Astrocyte of the cerebellum (primary cell): ENCODE data around the gene LYAR.
"Not testable (repeated sequence)": the region's sequence is repeated elsewhere in the genome, so short reads cannot be mapped to it uniquely, and the experiment has no call there.

Experiments
- DNase-seq: peaks from one replicate; pipeline ENCODE4 v3.0.0-alpha.2; 2011; ENCODE audit warnings: low read depth
- H3K4me3 ChIP-seq: 2 replicates; pipeline ENCODE4 v1.5.1; 2011; ENCODE audit warnings: mild to moderate bottlenecking, low read depth, low read length, moderate library complexity
- in situ Hi-C: cut with HindIII; loops from 2 replicates; pipeline ENCODE4 v1.10.0; 2017; ENCODE audit warnings: low sequenced_read_pairs
- TF ChIP-seq, protein P1 (sequence below): IDR thresholded peaks from 2 replicates; pipeline ENCODE4 v1.5.1; 2012; ENCODE audit warnings: low read length, low read depth, moderate library complexity, mild to moderate bottlenecking; ENCODE audit errors: missing control alignments

LYAR gene

DNA sequence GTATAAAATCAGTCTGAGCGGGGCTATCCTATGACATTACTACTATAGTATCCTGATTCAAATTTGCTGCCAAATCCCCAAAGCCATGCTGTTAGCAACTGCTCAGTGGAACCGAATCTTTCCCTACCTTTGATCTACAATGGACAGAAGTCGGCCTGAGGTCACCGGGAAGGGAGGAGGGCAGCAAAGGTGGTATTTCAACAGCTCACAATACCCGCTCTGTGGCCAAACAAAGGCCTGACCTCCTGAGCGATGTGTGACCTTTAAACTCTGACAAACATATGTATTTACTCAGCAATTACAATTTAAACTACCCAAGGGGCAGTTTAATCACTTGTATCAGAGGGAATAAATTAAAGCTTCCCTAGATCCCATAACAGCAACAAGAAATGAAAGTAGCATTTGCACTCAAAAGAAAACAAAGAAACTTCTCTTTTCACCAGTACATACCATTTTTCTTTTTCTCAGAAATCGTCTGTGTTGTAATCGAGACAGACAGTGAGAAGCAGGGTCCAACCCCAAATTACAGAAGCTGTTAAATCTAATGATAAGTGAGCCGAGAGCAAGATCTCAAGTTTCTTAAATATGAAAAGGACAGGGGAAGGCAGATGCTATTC is 30.4 kb downstream of the LYAR start:
- TF ChIP-seq, protein P1, sequence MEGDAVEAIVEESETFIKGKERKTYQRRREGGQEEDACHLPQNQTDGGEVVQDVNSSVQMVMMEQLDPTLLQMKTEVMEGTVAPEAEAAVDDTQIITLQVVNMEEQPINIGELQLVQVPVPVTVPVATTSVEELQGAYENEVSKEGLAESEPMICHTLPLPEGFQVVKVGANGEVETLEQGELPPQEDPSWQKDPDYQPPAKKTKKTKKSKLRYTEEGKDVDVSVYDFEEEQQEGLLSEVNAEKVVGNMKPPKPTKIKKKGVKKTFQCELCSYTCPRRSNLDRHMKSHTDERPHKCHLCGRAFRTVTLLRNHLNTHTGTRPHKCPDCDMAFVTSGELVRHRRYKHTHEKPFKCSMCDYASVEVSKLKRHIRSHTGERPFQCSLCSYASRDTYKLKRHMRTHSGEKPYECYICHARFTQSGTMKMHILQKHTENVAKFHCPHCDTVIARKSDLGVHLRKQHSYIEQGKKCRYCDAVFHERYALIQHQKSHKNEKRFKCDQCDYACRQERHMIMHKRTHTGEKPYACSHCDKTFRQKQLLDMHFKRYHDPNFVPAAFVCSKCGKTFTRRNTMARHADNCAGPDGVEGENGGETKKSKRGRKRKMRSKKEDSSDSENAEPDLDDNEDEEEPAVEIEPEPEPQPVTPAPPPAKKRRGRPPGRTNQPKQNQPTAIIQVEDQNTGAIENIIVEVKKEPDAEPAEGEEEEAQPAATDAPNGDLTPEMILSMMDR, result no peak
- DNase-seq, result no peak
- no peak overlapping the region for H3K4me3 ChIP-seq
- in situ Hi-C loops, result no loop called here

DNA sequence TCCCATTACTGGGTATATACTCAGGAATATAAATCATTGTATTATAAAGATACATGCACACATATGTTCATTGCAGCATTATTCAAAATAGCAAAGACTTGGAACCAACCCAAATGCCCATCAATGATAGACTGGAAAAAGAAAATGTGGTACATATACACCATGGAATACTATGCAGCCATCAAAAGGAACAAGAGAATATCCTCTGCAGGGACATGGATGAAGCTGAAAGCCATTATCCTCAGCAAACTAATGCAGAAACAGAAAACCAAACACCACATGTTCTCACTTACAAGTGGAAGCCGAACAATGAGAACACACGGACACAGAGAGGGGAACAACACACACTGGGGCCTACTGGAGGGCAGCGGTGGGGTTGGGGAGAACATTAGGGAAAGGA is 32.2 kb downstream of the LYAR start:
- in situ Hi-C loops, DNase-seq, H3K4me3 ChIP-seq: not testable (repeated sequence)

DNA sequence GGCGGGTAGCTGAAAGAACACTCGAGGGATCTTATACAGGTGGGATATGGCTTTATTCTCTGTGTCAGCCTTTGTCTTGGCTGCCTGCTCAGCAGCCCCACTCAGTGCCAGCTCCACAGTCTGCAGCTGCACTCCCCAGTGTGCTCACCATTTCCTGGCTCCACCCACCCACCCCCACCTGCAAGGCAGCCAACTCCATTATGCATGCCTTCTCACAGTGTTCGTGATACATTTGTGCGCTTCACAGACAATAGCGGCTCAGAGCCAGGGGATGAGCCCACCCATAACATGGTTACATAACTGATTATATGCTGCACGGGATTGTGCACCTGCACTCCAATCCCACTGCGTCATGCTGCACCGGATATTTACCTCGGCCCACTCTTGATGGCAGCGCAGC is 33.2 kb downstream of the LYAR start:
- in situ Hi-C loops, result no loop called here
- no peak for DNase-seq

DNA sequence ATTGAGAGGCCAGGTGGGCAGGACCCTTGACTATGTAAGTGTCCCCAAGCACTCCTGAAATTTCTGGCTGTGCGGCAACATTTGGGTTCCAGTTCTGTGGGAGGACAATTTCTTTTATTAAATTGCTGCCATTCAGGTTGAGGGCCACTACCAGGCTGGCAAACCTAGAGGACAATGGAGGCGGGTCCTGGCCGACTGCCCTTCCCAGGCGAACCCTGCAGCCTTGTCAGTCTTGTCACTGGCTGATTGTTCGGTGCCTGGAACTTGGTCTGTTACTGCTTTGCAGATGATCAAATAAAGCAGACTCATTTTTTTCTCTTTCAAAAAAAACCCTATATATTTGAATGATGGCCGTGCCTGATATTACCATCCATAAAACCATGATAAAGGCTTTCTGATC is 35.3 kb downstream of the LYAR start:
- no peak overlapping the region for H3K4me3 ChIP-seq
- no peak for DNase-seq
- in situ Hi-C loops, result no loop called here
- TF ChIP-seq, protein P1, result no peak

More for the DNA sequence above, 33.2 kb downstream of the LYAR start:
- no peak overlapping the region for H3K4me3 ChIP-seq
- TF ChIP-seq, protein P1, result no peak

GRCh38 chr4:4254199-4254598 is 35.8 kb downstream of the LYAR start:
- DNase-seq, result no peak
- no peak overlapping the region for H3K4me3 ChIP-seq
- in situ Hi-C loops, result no loop called here
- TF ChIP-seq, protein P1, result no peak

GRCh38 chr4:4249866-4250265 is 40.1 kb downstream of the LYAR start:
- no peak overlapping the region for H3K4me3 ChIP-seq
- in situ Hi-C loops, result no loop called here
- TF ChIP-seq, protein P1, result no peak
- no peak for DNase-seq

GRCh38 chr4:4249342-4249741 is 40.6 kb downstream of the LYAR start:
- in situ Hi-C loops, H3K4me3 ChIP-seq, DNase-seq: not testable (repeated sequence)

- H3K4me3 ChIP-seq, result peak overlapping the region; percentile 91
- TF ChIP-seq, protein P1, result no peak
- no peak for DNase-seq
- in situ Hi-C loops, result no loop called here
These were observed 41.1 kb downstream of the LYAR start for GRCh38 chr4:4248885-4249203.
